Hepatocyte (in vitro differentiated cells): ENCODE measurements around the gene ERBB4.

Experiments
- CTCF ChIP-seq: fragments of 200-600 bp; sonication (generic); IDR thresholded peaks from 2 replicates; pipeline ENCODE4 v1.5.1; 2016; ENCODE audit warnings: antibody characterized with exemption, mild to moderate bottlenecking; ENCODE audit not compliant: poor library complexity
- EZH2 ChIP-seq: fragments of 200-600 bp; sonication (generic); IDR thresholded peaks from 2 replicates; pipeline ENCODE4 v1.6.1; 2016; ENCODE audit warnings: antibody characterized with exemption, mild to moderate bottlenecking, borderline replicate concordance
- EZH2phosphoT487 ChIP-seq: fragments of 200-600 bp; sonication (generic); IDR thresholded peaks from one replicate; pipeline ENCODE4 v1.6.1; 2018; ENCODE audit warnings: antibody characterized with exemption, mild to moderate bottlenecking, low read depth, moderate library complexity; ENCODE audit not compliant: unreplicated experiment, severe bottlenecking

- TF ChIP-seq CTCF (no peak), EZH2 (no peak), EZH2phosphoT487 (no peak)
Measured at GRCh38 chr2:212284166-212284565, 254.4 kb downstream of the ERBB4 start.
